Endothelial cell of umbilical vein (primary cell): ENCODE data around the gene DACT2. TPM values are rescaled to one million over a fixed set of nuclear protein-coding genes. Genes with fewer than 3 reads are reported as not detected.

Experiments used
- BruUV-seq: library from RNA; stranded (reverse); fragments of 400-500 nt; replicated peaks from 2 replicates; lab custom pipeline; 2021; lab: Mats Ljungman, UMichigan
- CTCF ChIA-PET: fragments of 300-600, 350-600 bp; sonication (Branson Sonifier 250); formaldehyde crosslinking; loops from one replicate; lab custom pipeline; 2021; ENCODE audit warnings: antibody characterized with exemption, inconsistent platforms; lab: Charles Lee
- POLR2A ChIA-PET: fragments of 300-600, 350-600 bp; sonication (Branson Sonifier 250); formaldehyde crosslinking; loops from one replicate; lab custom pipeline; 2021; ENCODE audit warnings: antibody characterized with exemption, inconsistent platforms; lab: Charles Lee
- DNase-seq: peaks from one replicate; pipeline ENCODE4 v3.0.0-alpha.2; 2011; ENCODE audit warnings: low read depth, low spot score
- FAIRE-seq: peaks from 2 replicates; lab custom pipeline; 2011; peaks lifted over from hg19 to GRCh38; lab: Jason Lieb, UNC
- H2AFZ ChIP-seq: 2 replicates; pipeline ENCODE4 v1.6.0; 2012; ENCODE audit warnings: low read depth, low read length, control low read depth, inconsistent platforms
- H3K27ac ChIP-seq: 2 replicates; pipeline ENCODE4 v1.5.1; 2011; ENCODE audit warnings: low read depth, mild to moderate bottlenecking, control low read depth, low read length, moderate library complexity; ENCODE audit not compliant: insufficient read depth
- H3K27me3 ChIP-seq, 2 experiments: 2 replicates each; pipeline versions ENCODE4 v1.6.0 to v1.6.1; 2011; ENCODE audit warnings: low read length in 2 of 2, mixed read lengths in 1 of 2; ENCODE audit not compliant: control insufficient read depth in 2 of 2, insufficient read depth in 2 of 2
- H3K36me3 ChIP-seq, 2 experiments: 2 replicates in 1 of 2; 3 replicates in 1 of 2; pipeline ENCODE4 v1.5.1; 2011; ENCODE audit warnings: low read length in 2 of 2, mild to moderate bottlenecking in 1 of 2, moderate library complexity in 1 of 2; ENCODE audit not compliant: control insufficient read depth in 2 of 2, insufficient read depth in 2 of 2; ENCODE audit errors: extremely low read depth in 1 of 2
- H3K4me1 ChIP-seq: 3 replicates; pipeline ENCODE4 v1.5.1; 2011; ENCODE audit warnings: mild to moderate bottlenecking, low read length; ENCODE audit not compliant: control insufficient read depth, insufficient read depth; ENCODE audit errors: extremely low read depth
- H3K4me2 ChIP-seq: 2 replicates; pipeline ENCODE4 v1.6.1; 2011; ENCODE audit warnings: low read length, control low read depth, mixed read lengths; ENCODE audit not compliant: insufficient read depth
- H3K4me3 ChIP-seq, 3 experiments: fragments of 200-600 bp in 1 of 3; sonication (generic), shearing (Covaris generic) in 1 of 3; replicated peaks in 1 of 3; 2 replicates each; pipeline ENCODE4 v1.5.1; 2011 to 2016; ENCODE audit warnings: control low read depth in 3 of 3, low read length in 3 of 3, mild to moderate bottlenecking in 2 of 3, inconsistent platforms in 1 of 3, low read depth in 1 of 3, moderate library complexity in 1 of 3; ENCODE audit not compliant: insufficient read depth in 1 of 3
- H3K79me2 ChIP-seq: 2 replicates; pipeline ENCODE4 v1.6.0; 2012; ENCODE audit warnings: low read length, inconsistent platforms; ENCODE audit not compliant: control insufficient read depth, insufficient read depth
- H3K9ac ChIP-seq: replicated peaks from 2 replicates; pipeline ENCODE3; 2011; ENCODE audit warnings: low read length, control low read depth; ENCODE audit not compliant: insufficient read depth; ENCODE audit errors: extremely low read depth
- H3K9me1 ChIP-seq: replicated peaks from 3 replicates; pipeline ENCODE4 v1.6.0; 2011; ENCODE audit warnings: mild to moderate bottlenecking, low read length; ENCODE audit not compliant: control insufficient read depth, insufficient read depth; ENCODE audit errors: extremely low read depth
- H3K9me3 ChIP-seq: replicated peaks from 2 replicates; pipeline ENCODE4 v1.5.1; 2012; ENCODE audit warnings: low read length, inconsistent platforms; ENCODE audit not compliant: control insufficient read depth, insufficient read depth
- H4K20me1 ChIP-seq: replicated peaks from 2 replicates; pipeline ENCODE3; 2011; ENCODE audit warnings: mild to moderate bottlenecking, low read length; ENCODE audit not compliant: control insufficient read depth, insufficient read depth; ENCODE audit errors: extremely low read depth
- CTCF ChIP-seq, 2 donors: IDR thresholded peaks; 1 replicate in 1 of 2; 2 replicates in 1 of 2; pipeline ENCODE4 v1.5.1; 2011; ENCODE audit warnings: low read length in 2 of 2, mild to moderate bottlenecking in 2 of 2, moderate library complexity in 2 of 2, control low read depth in 1 of 2, inconsistent platforms in 1 of 2, low read depth in 1 of 2; ENCODE audit not compliant: insufficient read depth in 1 of 2; ENCODE audit errors: extremely low read depth in 1 of 2
- EZH2 ChIP-seq: IDR thresholded peaks from 2 replicates; pipeline ENCODE4 v1.6.1; 2012; ENCODE audit warnings: borderline replicate concordance, low read depth, mild to moderate bottlenecking, moderate library complexity, low read length, inconsistent platforms; ENCODE audit not compliant: severe bottlenecking
- FOS ChIP-seq: IDR thresholded peaks from 2 replicates; pipeline ENCODE4 v1.6.1; 2011; ENCODE audit warnings: mild to moderate bottlenecking, low read length, moderate library complexity, borderline replicate concordance; ENCODE audit not compliant: insufficient read depth
- GATA2 ChIP-seq: IDR thresholded peaks from 2 replicates; pipeline ENCODE4 v1.7.0; 2011; ENCODE audit warnings: low read depth, mild to moderate bottlenecking, moderate library complexity, mixed read lengths, low read length; ENCODE audit not compliant: insufficient read length, insufficient read depth
- JUN ChIP-seq: IDR thresholded peaks from 2 replicates; pipeline ENCODE4 v1.6.1; 2011; ENCODE audit warnings: borderline replicate concordance, low read depth; ENCODE audit not compliant: insufficient read length, insufficient read depth
- MAX ChIP-seq: IDR thresholded peaks from 2 replicates; pipeline ENCODE4 v1.6.1; 2011; ENCODE audit not compliant: insufficient read depth, insufficient read length
- MYC ChIP-seq: IDR thresholded peaks from one replicate; pipeline ENCODE4 v1.6.1; 2011; ENCODE audit warnings: mild to moderate bottlenecking, low read depth, low read length
- POLR2A ChIP-seq: IDR thresholded peaks from 2 replicates; pipeline ENCODE4 v1.6.1; 2012; ENCODE audit warnings: low read depth, mild to moderate bottlenecking, control low read depth, low read length
- POLR2AphosphoS5 ChIP-seq: IDR thresholded peaks from 2 replicates; pipeline ENCODE4 v1.6.1; 2012; ENCODE audit warnings: low read depth, mild to moderate bottlenecking, control low read depth, low read length, moderate library complexity; ENCODE audit not compliant: insufficient read depth
- dilution Hi-C: fragments of 300-500 bp; cut with MboI; formaldehyde crosslinking; loops from one replicate; pipeline ENCODE4 v1.15.0; 2019; ENCODE audit warnings: low sequenced_read_pairs; ENCODE audit not compliant: extremely low pct_ligation_motif_present
- intact Hi-C: fragments of 100-400 bp; cut with micrococcal nuclease; formaldehyde crosslinking; loops from one replicate; pipeline ENCODE4 v1.10.0; 2022
- polyA plus RNA-seq, 4 experiments: library from polyadenylated mRNA; depleted of rRNA in 3 of 4; stranded (reverse) in 3 of 4; unstranded in 1 of 4; fragments of >200 nt; gene quantifications; 2 replicates each; pipeline versions ENCODE4 v1.2.1 to v1.2.3, GENCODE V29; 2011 to 2012; ENCODE audit warnings: missing spikeins in 1 of 4
- total RNA-seq: library from RNA; stranded (reverse); gene quantifications from 2 replicates; pipeline ENCODE4 v1.2.3, GENCODE V29; 2021

Gene DACT2
- total and polyA plus RNA-seq, 2 donors (not counting 3 experiments of a cell fraction or from before 2014, with no cell fraction given), result not detected

- H3K9me3 ChIP-seq, result no peaks in the 10 kb centered on the region
- H3K4me1 ChIP-seq, result no peaks in the 10 kb centered on the region
- no peak for DNase-seq
- dilution Hi-C loops, result no loop called here
- no peak overlapping the region for H2AFZ ChIP-seq
- no TSS peak for BruUV-seq
- no peaks in the 10 kb centered on the region for H3K79me2 ChIP-seq
- no peak overlapping the region for H3K4me3 ChIP-seq
- intact Hi-C loops, result no loop called here
- H3K27ac ChIP-seq, result no peak overlapping the region
- H3K9me1 ChIP-seq, result no peaks in the 10 kb centered on the region
- H3K9ac ChIP-seq, result no peak overlapping the region
- no peak for FAIRE-seq
- H3K4me2 ChIP-seq, result no peak overlapping the region
- CTCF ChIA-PET, result no interaction called here
- TF ChIP-seq MYC (no peak), CTCF (IDR thresholded peaks at IDR 0.05; ENCODE audit: extremely low read depth in 1 of 2, insufficient read depth in 1 of 2, low read depth in 1 of 2, low read length in 2 of 2) (peak in 1 of 2 donors; percentile 34), POLR2A (no peak)
- H3K27me3 ChIP-seq, result no peaks in the 10 kb centered on the region
- H3K36me3 ChIP-seq, result no peaks in the 10 kb centered on the region
- POLR2A ChIA-PET, result no interaction called here
- no peaks in the 10 kb centered on the region for H4K20me1 ChIP-seq
These were observed 13.5 kb upstream of the DACT2 start for GRCh38 chr6:168333039-168333438.

- H3K27me3 ChIP-seq, result no peaks in the 10 kb centered on the region
- H3K4me1 ChIP-seq, result no peaks in the 10 kb centered on the region
- no peak overlapping the region for H3K9ac ChIP-seq
- intact Hi-C loops, result no loop called here
- H3K79me2 ChIP-seq, result no peaks in the 10 kb centered on the region
- FAIRE-seq (no peak), DNase-seq (no peak)
- H3K27ac ChIP-seq, result no peak overlapping the region
- TF ChIP-seq MYC (no peak), JUN (no peak), FOS (no peak), GATA2 (no peak), CTCF (IDR thresholded peaks at IDR 0.05; ENCODE audit: extremely low read depth in 1 of 2, insufficient read depth in 1 of 2, low read depth in 1 of 2, low read length in 2 of 2) (no peak), EZH2 (no peak), POLR2A (no peak), MAX (no peak), POLR2AphosphoS5 (no peak)
- no peaks in the 10 kb centered on the region for H3K36me3 ChIP-seq
- ChIA-PET POLR2A (no interaction called here), CTCF (no interaction called here)
- BruUV-seq, result no TSS peak
- dilution Hi-C loops, result no loop called here
- no peak overlapping the region for H3K4me3 ChIP-seq
- no peak overlapping the region for H2AFZ ChIP-seq
- no peak overlapping the region for H3K4me2 ChIP-seq
- no peaks in the 10 kb centered on the region for H4K20me1 ChIP-seq
- H3K9me3 ChIP-seq, result no peaks in the 10 kb centered on the region
- no peaks in the 10 kb centered on the region for H3K9me1 ChIP-seq
These were observed 12.4 kb upstream of the DACT2 start for GRCh38 chr6:168332020-168332419.
